HepG2 (cell line): Measurements from ENCODE around the gene ZBTB43. TPM values are rescaled to one million over a fixed set of nuclear protein-coding genes. Genes with fewer than 3 reads are reported as not detected.

Experiments
- ATAC-seq: fragments of 200-7000 bp; cut with Tn5 transposase; 3 replicates; pipeline ENCODE4 v1.9.1; 2020; ENCODE audit warnings: mild to moderate bottlenecking, moderate library complexity
- BruUV-seq: library from RNA; stranded (reverse); fragments of 400-500 nt; replicated peaks from 2 replicates; lab custom pipeline; 2021; lab: Mats Ljungman, UMichigan
- CTCF ChIA-PET: fragments of 300-600 bp; formaldehyde crosslinking; extraction: SDS; loops from one replicate; lab custom pipeline; 2021; ENCODE audit warnings: low total read pairs, inconsistent platforms, low intra/inter-chr PET ratio; lab: Yijun Ruan, JAX
- POLR2A ChIA-PET: fragments of 350-600 bp; sonication (Branson Sonifier 250); formaldehyde crosslinking; loops from one replicate; lab custom pipeline; 2020; ENCODE audit warnings: antibody characterized with exemption, inconsistent platforms; lab: Yijun Ruan, JAX
- DNase-seq: peaks from one replicate; pipeline ENCODE4 v3.0.0-alpha.2; 2015; ENCODE audit warnings: low spot score
- FAIRE-seq: peaks from 3 replicates; lab custom pipeline; 2011; peaks lifted over from hg19 to GRCh38; lab: Jason Lieb, UNC
- H2AFZ ChIP-seq: one replicate; pipeline ENCODE4 v1.6.1; 2011; ENCODE audit warnings: low read length, inconsistent platforms
- H3K27ac ChIP-seq: fragments of 300-600 bp; 3 replicates; pipeline ENCODE4 v1.8.0; 2011; ENCODE audit warnings: mixed run types, mild to moderate bottlenecking, mixed read lengths, low read length, inconsistent platforms; ENCODE audit not compliant: insufficient read depth; ENCODE audit errors: extremely low read length
- H3K27me3 ChIP-seq, 2 experiments: fragments of 200-600 bp in 1 of 2; 2 replicates in 1 of 2; 3 replicates in 1 of 2; pipeline versions ENCODE4 v1.6.0 to v1.8.0; 2011; ENCODE audit warnings: low read length in 2 of 2, mild to moderate bottlenecking in 2 of 2, moderate library complexity in 2 of 2, inconsistent platforms in 1 of 2; ENCODE audit not compliant: insufficient read depth in 2 of 2, control insufficient read depth in 1 of 2
- H3K36me3 ChIP-seq, 2 experiments: fragments of 200-600 bp in 1 of 2; replicated peaks in 1 of 2; 2 replicates in 1 of 2; 3 replicates in 1 of 2; pipeline versions ENCODE4 v1.5.1 to v1.8.0; 2011; ENCODE audit warnings: low read length in 2 of 2, inconsistent platforms in 1 of 2; ENCODE audit not compliant: insufficient read depth in 2 of 2, control insufficient read depth in 1 of 2
- H3K4me1 ChIP-seq: 2 replicates; pipeline ENCODE4 v1.5.1; 2012; ENCODE audit warnings: low read length, inconsistent platforms; ENCODE audit not compliant: insufficient read depth
- H3K4me2 ChIP-seq: 2 replicates; pipeline ENCODE4 v1.6.0; 2011; ENCODE audit warnings: low read depth, low read length, inconsistent platforms
- H3K4me3 ChIP-seq, 3 experiments: fragments of 200-600 bp in 1 of 3; sonication (generic), shearing (Covaris generic) in 1 of 3; replicated peaks in 1 of 3; 2 replicates each; pipeline ENCODE4 v1.5.1; 2011 to 2016; ENCODE audit warnings: low read length in 3 of 3, inconsistent platforms in 2 of 3, low read depth in 2 of 3, mild to moderate bottlenecking in 2 of 3, control low read depth in 1 of 3, mixed read lengths in 1 of 3; ENCODE audit not compliant: insufficient read depth in 1 of 3
- H3K79me2 ChIP-seq: one replicate; pipeline ENCODE4 v1.6.1; 2011; ENCODE audit warnings: low read length, inconsistent platforms; ENCODE audit not compliant: insufficient read depth
- H3K9ac ChIP-seq: 2 replicates; pipeline ENCODE4 v1.6.0; 2011; ENCODE audit warnings: mild to moderate bottlenecking, low read depth, low read length, inconsistent platforms; ENCODE audit not compliant: insufficient read depth
- H3K9me3 ChIP-seq: 2 replicates; pipeline ENCODE4 v1.5.1; 2012; ENCODE audit warnings: mild to moderate bottlenecking, low read length
- H4K20me1 ChIP-seq: 2 replicates; pipeline ENCODE4 v1.6.0; 2011; ENCODE audit warnings: inconsistent platforms, mild to moderate bottlenecking, low read length, moderate library complexity; ENCODE audit not compliant: insufficient read depth
- KMT2A ChIP-seq: sonication (generic); formaldehyde crosslinking; IDR thresholded peaks from 2 replicates; pipeline ENCODE4 v1.4.0; 2020; ENCODE audit warnings: missing genetic modification reagents
- PAX8 ChIP-seq: sonication (generic); formaldehyde crosslinking; IDR thresholded peaks from 2 replicates; pipeline ENCODE4 v1.8.0; 2022; ENCODE audit warnings: mild to moderate bottlenecking, missing genetic modification reagents, borderline replicate concordance
- REL ChIP-seq: sonication (generic); formaldehyde crosslinking; conservative IDR thresholded peaks from 2 replicates; pipeline ENCODE4 v1.8.0; 2022; ENCODE audit warnings: mild to moderate bottlenecking, missing genetic modification reagents, moderate library complexity
- RNF219 ChIP-seq: sonication (generic); formaldehyde crosslinking; IDR thresholded peaks from 2 replicates; pipeline ENCODE4 v1.5.0; 2020; ENCODE audit warnings: mild to moderate bottlenecking, missing genetic modification reagents
- SMARCE1 ChIP-seq: fragments of 450-650 bp; IDR thresholded peaks from 2 replicates; pipeline ENCODE4 v1.6.1; 2017; ENCODE audit warnings: borderline replicate concordance
- WIZ ChIP-seq: sonication (generic); formaldehyde crosslinking; IDR thresholded peaks from 2 replicates; pipeline ENCODE4 v1.5.1; 2020; ENCODE audit warnings: mild to moderate bottlenecking, missing genetic modification reagents
- ZEB1 ChIP-seq: IDR thresholded peaks from 2 replicates; pipeline ENCODE4 v1.6.1; 2012; ENCODE audit warnings: mild to moderate bottlenecking, low read depth, inconsistent platforms; ENCODE audit not compliant: insufficient replicate concordance
- ZNF263 ChIP-seq: sonication (generic); formaldehyde crosslinking; IDR thresholded peaks from 2 replicates; pipeline ENCODE4 v1.4.0; 2020; ENCODE audit warnings: missing genetic modification reagents
- ZNF724P ChIP-seq: sonication (generic); formaldehyde crosslinking; IDR thresholded peaks from 2 replicates; pipeline ENCODE4 v1.8.0; 2022; ENCODE audit warnings: missing genetic modification reagents, borderline replicate concordance
- ZNF841 ChIP-seq: sonication (generic); formaldehyde crosslinking; IDR thresholded peaks from 2 replicates; pipeline ENCODE4 v1.8.1; 2023; ENCODE audit warnings: missing genetic modification reagents, borderline replicate concordance
- WGBS: methylation state at CpG from one replicate; pipeline ENCODE4 v1.1.6; 2017; ENCODE audit warnings: low lambda C conversion rate; 5-methylcytosine and 5-hydroxymethylcytosine counted together
- in situ Hi-C: cut with HindIII; loops from 2 replicates; pipeline ENCODE4 v1.10.0; 2017; ENCODE audit warnings: low pct_unique_long_range_greater_than_20kb; ENCODE audit not compliant: extremely low pct_ligation_motif_present
- intact Hi-C: fragments of 100-400 bp; cut with micrococcal nuclease; formaldehyde crosslinking; loops from one replicate; pipeline ENCODE4 v1.10.0; 2022; ENCODE audit not compliant: unreplicated experiment
- polyA plus RNA-seq, 8 experiments: library from polyadenylated mRNA; depleted of rRNA in 3 of 8; stranded (reverse) in 7 of 8; unstranded in 1 of 8; fragments of >200 nt; fragmentation: Illumina TruSeq in 4 of 8; extraction: Trizol in 4 of 8; gene quantifications; 2 replicates each; pipeline versions ENCODE4 v1.2.1 to v1.2.3, GENCODE V29; 2011 to 2016; ENCODE audit warnings: low read depth in 4 of 8, missing spikeins in 1 of 8, mixed read lengths in 1 of 8; ENCODE audit not compliant: insufficient read depth in 1 of 8
- total RNA-seq, 5 experiments: library from RNA; depleted of rRNA; stranded (reverse); fragments of >200 nt; fragmentation: Illumina TruSeq; extraction: Trizol; gene quantifications; 2 replicates each; pipeline ENCODE4 v1.2.3, GENCODE V29; 2016; ENCODE audit warnings: low read depth in 1 of 5
- TF ChIP-seq, protein P1 (sequence below): sonication (generic); formaldehyde crosslinking; IDR thresholded peaks from 2 replicates; pipeline ENCODE4 v1.4.0; 2020; ENCODE audit warnings: missing genetic modification reagents, borderline replicate concordance
- TF ChIP-seq, protein P2 (sequence below): sonication (generic); formaldehyde crosslinking; IDR thresholded peaks from 2 replicates; pipeline ENCODE4 v1.4.0; 2020; ENCODE audit warnings: missing genetic modification reagents

ZBTB43 gene
- total and polyA plus RNA-seq, 2 of the 13 experiments (the other 11 are each of a cell fraction or from before 2014, with no cell fraction given): 7.1 to 31.4 TPM

- TF ChIP-seq RNF219 (no peak), KMT2A (CRISPR knock-in tag) (no peak), PAX8 (CRISPR knock-in tag) (no peak), WIZ (CRISPR knock-in tag) (no peak)
- no peaks in the 10 kb centered on the region for H3K4me1 ChIP-seq
- POLR2A ChIA-PET: no interaction called here
- DNase-seq (no peak), FAIRE-seq (no peak), ATAC-seq (no peak)
- 76% methylated on average over 12 of the region's 12 CpGs for WGBS
- no peaks in the 10 kb centered on the region for H3K9me3 ChIP-seq
- H3K36me3 ChIP-seq: peaks cover 4 to 23% of the 10 kb centered on the region in 2 experiments; a peak in 3 of 5 replicates
- peaks cover 4% of the 10 kb centered on the region for H3K79me2 ChIP-seq
- BruUV-seq: no TSS peak
- no peaks in the 10 kb centered on the region for H3K27me3 ChIP-seq
- intact Hi-C loops: no loop called here
- no peak overlapping the region for H2AFZ ChIP-seq
- no peak overlapping the region for H3K9ac ChIP-seq
- CTCF ChIA-PET: no interaction called here
- H3K4me2 ChIP-seq: no peak overlapping the region
- no peak overlapping the region for H3K27ac ChIP-seq
- no peak overlapping the region for H3K4me3 ChIP-seq
- in situ Hi-C loops: no loop called here
- no peaks in the 10 kb centered on the region for H4K20me1 ChIP-seq
Observed at GRCh38 chr9:126838895-126839294, 34.1 kb downstream of the ZBTB43 start.

GRCh38 chr9:126839301-126839700, 34.5 kb downstream of the ZBTB43 start:
- H3K9ac ChIP-seq: no peak overlapping the region
- BruUV-seq: no TSS peak
- H3K4me2 ChIP-seq: no peak overlapping the region
- no peak overlapping the region for H2AFZ ChIP-seq
- peaks cover 4 to 21% of the 10 kb centered on the region in 2 experiments; a peak in 3 of 5 replicates for H3K36me3 ChIP-seq
- H4K20me1 ChIP-seq: no peaks in the 10 kb centered on the region
- H3K9me3 ChIP-seq: no peaks in the 10 kb centered on the region
- CTCF ChIA-PET: no interaction called here
- intact Hi-C loops (no loop called here), in situ Hi-C loops (no loop called here)
- POLR2A ChIA-PET: no interaction called here
- peaks cover 4% of the 10 kb centered on the region for H3K79me2 ChIP-seq
- FAIRE-seq: no peak
- H3K4me3 ChIP-seq: no peak overlapping the region
- 91% methylated on average over 8 of the region's 8 CpGs for WGBS
- no peaks in the 10 kb centered on the region for H3K4me1 ChIP-seq
- H3K27ac ChIP-seq: no peak overlapping the region
- DNase-seq: no peak
- H3K27me3 ChIP-seq: no peaks in the 10 kb centered on the region
- no peak for ATAC-seq
- no peak for TF ChIP-seq ZNF724P (CRISPR knock-in tag)
- TF ChIP-seq, protein P1, sequence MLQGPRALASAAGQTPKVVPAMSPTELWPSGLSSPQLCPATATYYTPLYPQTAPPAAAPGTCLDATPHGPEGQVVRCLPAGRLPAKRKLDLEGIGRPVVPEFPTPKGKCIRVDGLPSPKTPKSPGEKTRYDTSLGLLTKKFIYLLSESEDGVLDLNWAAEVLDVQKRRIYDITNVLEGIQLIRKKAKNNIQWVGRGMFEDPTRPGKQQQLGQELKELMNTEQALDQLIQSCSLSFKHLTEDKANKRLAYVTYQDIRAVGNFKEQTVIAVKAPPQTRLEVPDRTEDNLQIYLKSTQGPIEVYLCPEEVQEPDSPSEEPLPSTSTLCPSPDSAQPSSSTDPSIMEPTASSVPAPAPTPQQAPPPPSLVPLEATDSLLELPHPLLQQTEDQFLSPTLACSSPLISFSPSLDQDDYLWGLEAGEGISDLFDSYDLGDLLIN (CRISPR knock-in tag): no peak
- no peak for TF ChIP-seq REL
- TF ChIP-seq ZNF841 (CRISPR knock-in tag): no peak
- TF ChIP-seq ZNF263 (CRISPR knock-in tag): no peak
- no peak for TF ChIP-seq ZEB1
- TF ChIP-seq, protein P2, sequence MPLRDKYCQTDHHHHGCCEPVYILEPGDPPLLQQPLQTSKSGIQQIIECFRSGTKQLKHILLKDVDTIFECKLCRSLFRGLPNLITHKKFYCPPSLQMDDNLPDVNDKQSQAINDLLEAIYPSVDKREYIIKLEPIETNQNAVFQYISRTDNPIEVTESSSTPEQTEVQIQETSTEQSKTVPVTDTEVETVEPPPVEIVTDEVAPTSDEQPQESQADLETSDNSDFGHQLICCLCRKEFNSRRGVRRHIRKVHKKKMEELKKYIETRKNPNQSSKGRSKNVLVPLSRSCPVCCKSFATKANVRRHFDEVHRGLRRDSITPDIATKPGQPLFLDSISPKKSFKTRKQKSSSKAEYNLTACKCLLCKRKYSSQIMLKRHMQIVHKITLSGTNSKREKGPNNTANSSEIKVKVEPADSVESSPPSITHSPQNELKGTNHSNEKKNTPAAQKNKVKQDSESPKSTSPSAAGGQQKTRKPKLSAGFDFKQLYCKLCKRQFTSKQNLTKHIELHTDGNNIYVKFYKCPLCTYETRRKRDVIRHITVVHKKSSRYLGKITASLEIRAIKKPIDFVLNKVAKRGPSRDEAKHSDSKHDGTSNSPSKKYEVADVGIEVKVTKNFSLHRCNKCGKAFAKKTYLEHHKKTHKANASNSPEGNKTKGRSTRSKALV (CRISPR knock-in tag): no peak
- TF ChIP-seq SMARCE1: no peak
